IMR-90 (cell line): Measurements from ENCODE around the gene DPP8. TPM values are rescaled to one million over a fixed set of nuclear protein-coding genes. Genes with fewer than 3 reads are reported as not detected.
"Not testable (repeated sequence)": the region's sequence is repeated elsewhere in the genome, so short reads cannot be mapped to it uniquely, and the experiment has no call there.

Experiments used
- ATAC-seq: fragments of 200-7000 bp; cut with Tn5 transposase; 2 replicates; pipeline ENCODE4 v1.9.1; 2020; ENCODE audit warnings: low read depth, mild to moderate bottlenecking, moderate library complexity
- BruUV-seq: library from RNA; stranded (reverse); fragments of 400-500 nt; replicated peaks from 2 replicates; lab custom pipeline; 2021; lab: Mats Ljungman, UMichigan
- CTCF ChIA-PET: fragments of 300-600 bp; formaldehyde crosslinking; extraction: SDS; loops from one replicate; lab custom pipeline; 2021; ENCODE audit warnings: antibody characterized with exemption; lab: Yijun Ruan, JAX
- POLR2A ChIA-PET: fragments of 300-600 bp; sonication (Branson Sonifier 250); formaldehyde crosslinking; loops from one replicate; lab custom pipeline; 2022; ENCODE audit warnings: antibody characterized with exemption; ENCODE audit not compliant: unreplicated experiment; lab: Charles Lee
- DNase-seq: peaks from one replicate; pipeline ENCODE4 v3.0.0; 2013
- H2AFZ ChIP-seq: replicated peaks from 2 replicates; pipeline ENCODE3; 2013; ENCODE audit warnings: low read length, mild to moderate bottlenecking; ENCODE audit not compliant: poor library complexity
- H2AK5ac ChIP-seq: 2 replicates; pipeline ENCODE4 v1.6.1; 2013; ENCODE audit warnings: low read depth, low read length, inconsistent platforms
- H2AK9ac ChIP-seq: replicated peaks from 2 replicates; pipeline ENCODE3; 2013; ENCODE audit warnings: mild to moderate bottlenecking, low read depth, low read length, moderate library complexity; ENCODE audit not compliant: poor library complexity
- H2BK120ac ChIP-seq: 2 replicates; pipeline ENCODE4 v1.6.1; 2013; ENCODE audit warnings: low read depth, low read length, inconsistent platforms
- H2BK15ac ChIP-seq: 3 replicates; pipeline ENCODE4 v1.6.1; 2013; ENCODE audit warnings: low read depth, low read length, inconsistent platforms
- H2BK20ac ChIP-seq: 2 replicates; pipeline ENCODE4 v1.6.1; 2013; ENCODE audit warnings: low read depth, mild to moderate bottlenecking, inconsistent platforms, low read length, moderate library complexity
- H2BK5ac ChIP-seq: 2 replicates; pipeline ENCODE4 v1.6.1; 2013; ENCODE audit warnings: mild to moderate bottlenecking, low read depth, low read length, inconsistent platforms; ENCODE audit not compliant: poor library complexity, severe bottlenecking
- H3K14ac ChIP-seq: replicated peaks from 2 replicates; pipeline ENCODE4 v1.6.1; 2013; ENCODE audit warnings: low read depth, low read length, inconsistent platforms
- H3K18ac ChIP-seq: 2 replicates; pipeline ENCODE4 v1.6.1; 2013; ENCODE audit warnings: low read depth, low read length, control low read depth
- H3K23ac ChIP-seq: 2 replicates; pipeline ENCODE4 v1.6.1; 2013; ENCODE audit warnings: low read depth, low read length, inconsistent platforms
- H3K27ac ChIP-seq: 2 replicates; pipeline ENCODE4 v1.5.1; 2013; ENCODE audit warnings: mild to moderate bottlenecking, control low read depth, low read length; ENCODE audit not compliant: insufficient read depth
- H3K27me3 ChIP-seq: 2 replicates; pipeline ENCODE4 v1.6.1; 2013; ENCODE audit warnings: low read length; ENCODE audit not compliant: control insufficient read depth, insufficient read depth
- H3K36me3 ChIP-seq: 2 replicates; pipeline ENCODE4 v1.6.1; 2013; ENCODE audit warnings: low read length, mixed read lengths; ENCODE audit not compliant: control insufficient read depth, insufficient read depth
- H3K4ac ChIP-seq: 2 replicates; pipeline ENCODE4 v1.6.1; 2013; ENCODE audit warnings: low read depth, low read length, inconsistent platforms
- H3K4me1 ChIP-seq: 2 replicates; pipeline ENCODE4 v1.6.1; 2013; ENCODE audit warnings: low read length, mixed read lengths; ENCODE audit not compliant: control insufficient read depth, insufficient read depth
- H3K4me2 ChIP-seq: 2 replicates; pipeline ENCODE4 v1.6.1; 2013; ENCODE audit warnings: low read depth, mild to moderate bottlenecking, control low read depth, low read length, moderate library complexity
- H3K4me3 ChIP-seq: 2 replicates; pipeline ENCODE4 v1.5.1; 2013; ENCODE audit warnings: low read depth, mild to moderate bottlenecking, control low read depth, low read length, moderate library complexity; ENCODE audit not compliant: insufficient read depth
- H3K56ac ChIP-seq: 2 replicates; pipeline ENCODE4 v1.6.1; 2013; ENCODE audit warnings: low read length, inconsistent platforms; ENCODE audit not compliant: insufficient read depth; ENCODE audit errors: extremely low read depth
- H3K79me1 ChIP-seq, 2 experiments: 2 replicates each; pipeline ENCODE4 v1.6.1; 2013; ENCODE audit warnings: low read length in 2 of 2, inconsistent platforms in 1 of 2, low read depth in 1 of 2
- H3K9ac ChIP-seq: 2 replicates; pipeline ENCODE4 v1.6.1; 2013; ENCODE audit warnings: low read depth, low read length, control low read depth
- H3K9me1 ChIP-seq: 2 replicates; pipeline ENCODE4 v1.6.1; 2013; ENCODE audit warnings: low read length, inconsistent platforms; ENCODE audit not compliant: insufficient read depth
- H3K9me3 ChIP-seq: 2 replicates; pipeline ENCODE4 v1.6.1; 2013; ENCODE audit warnings: low read length; ENCODE audit not compliant: control insufficient read depth, insufficient read depth
- H4K20me1 ChIP-seq: 2 replicates; pipeline ENCODE4 v1.6.1; 2013; ENCODE audit warnings: low read length, inconsistent platforms; ENCODE audit not compliant: insufficient read depth
- H4K5ac ChIP-seq: 2 replicates; pipeline ENCODE4 v1.6.1; 2013; ENCODE audit warnings: mild to moderate bottlenecking, low read depth, low read length, control low read depth
- H4K8ac ChIP-seq, 2 experiments: 2 replicates each; pipeline ENCODE4 v1.6.1; 2013; ENCODE audit warnings: low read depth in 2 of 2, low read length in 2 of 2, control low read depth in 1 of 2, inconsistent platforms in 1 of 2
- H4K91ac ChIP-seq: 2 replicates; pipeline ENCODE4 v1.6.1; 2013; ENCODE audit warnings: low read depth, low read length, inconsistent platforms; ENCODE audit not compliant: insufficient read depth
- CTCF ChIP-seq: conservative IDR thresholded peaks from 2 replicates; pipeline ENCODE4 v1.5.1; 2012; ENCODE audit warnings: mild to moderate bottlenecking, low read depth, low read length, improper control_type of control experiment
- MAZ ChIP-seq: IDR thresholded peaks from 2 replicates; pipeline ENCODE4 v1.6.1; 2012; ENCODE audit warnings: low read depth, mild to moderate bottlenecking, low read length, improper control_type of control experiment, moderate library complexity, borderline replicate concordance
- NFE2L2 ChIP-seq: fragments of 150-350 bp; IDR thresholded peaks from 2 replicates; pipeline ENCODE4 v1.6.1; 2016; ENCODE audit warnings: low read depth, mild to moderate bottlenecking, low read length
- USF2 ChIP-seq: fragments of 150-350 bp; IDR thresholded peaks from 2 replicates; pipeline ENCODE4 v1.6.1; 2017; ENCODE audit warnings: mild to moderate bottlenecking, antibody characterized with exemption, low read length, low read depth
- WGBS, 2 experiments: methylation state at CpG; one replicate each; pipeline versions ENCODE4 v1.1.5 to v1.1.7; 2013; ENCODE audit warnings: missing lambda C conversion rate in 2 of 2; ENCODE audit not compliant: insufficient read length in 1 of 2; ENCODE audit errors: extremely low coverage in 2 of 2; 5-methylcytosine and 5-hydroxymethylcytosine counted together
- dilution Hi-C: fragments of 300-500 bp; cut with HindIII; formaldehyde crosslinking; loops from one replicate; pipeline ENCODE4 v1.14.3; 2018; ENCODE audit warnings: low sequenced_read_pairs; ENCODE audit not compliant: unreplicated experiment
- in situ Hi-C: fragments of 300-500 bp; cut with MboI; formaldehyde crosslinking; loops from 3 replicates; pipeline ENCODE4 v1.14.3; 2019; ENCODE audit warnings: low sequenced_read_pairs, inconsistent platforms, mixed read lengths
- intact Hi-C: fragments of 100-400 bp; cut with micrococcal nuclease; formaldehyde crosslinking; loops from 2 replicates; pipeline ENCODE4 v1.10.0; 2022
- polyA plus RNA-seq, 3 experiments: library from polyadenylated mRNA; depleted of rRNA; stranded (reverse); fragments of >200 nt; gene quantifications; 2 replicates each; pipeline ENCODE4 v1.2.3, GENCODE V29; 2012; ENCODE audit warnings: low replicate concordance in 1 of 3
- total RNA-seq: library from RNA; depleted of rRNA; stranded (reverse); fragments of >200 nt; gene quantifications from 2 replicates; pipeline ENCODE4 v1.2.3, GENCODE V29; 2012

Gene DPP8
- total and polyA plus RNA-seq, 2 of the 4 experiments (the other 2 are of a cell fraction): 10.7 to 29.4 TPM

GRCh38 chr15:65460741-65461347 lies 56.6 kb downstream of the DPP8 start:
- H4K5ac ChIP-seq: no peak overlapping the region
- no peak overlapping the region for H3K4ac ChIP-seq
- no peak overlapping the region for H3K4me2 ChIP-seq
- no peak overlapping the region for H2BK20ac ChIP-seq
- H4K8ac ChIP-seq: no peak overlapping the region
- H2BK5ac ChIP-seq: no peak overlapping the region
- ATAC-seq: no peak
- in situ Hi-C loops: no loop called here
- no peak overlapping the region for H3K56ac ChIP-seq
- no peak overlapping the region for H3K18ac ChIP-seq
- H3K23ac ChIP-seq: no peak overlapping the region
- dilution Hi-C loops: no loop called here
- H3K14ac ChIP-seq: no peak overlapping the region
- WGBS, 2 experiments: 58% methylated on average over 2 of the region's 5 CpGs; no CpG with 5 or more reads in 1 of the 2 experiments
- 0 out of 2 replicates have a peak, but pooled peaks cover 2% of the 10 kb centered on the region for H3K9me1 ChIP-seq
- H3K79me1 ChIP-seq: peaks cover 7 to 17% of the 10 kb centered on the region in 2 experiments; a peak in 2 of 4 replicates
- H3K4me3 ChIP-seq: no peak overlapping the region
- no peak overlapping the region for H2BK120ac ChIP-seq
- no peak overlapping the region for H2AFZ ChIP-seq
- CTCF ChIA-PET: no interaction called here
- no peaks in the 10 kb centered on the region for H3K9me3 ChIP-seq
- H2BK15ac ChIP-seq: no peak overlapping the region
- no peaks in the 10 kb centered on the region for H3K4me1 ChIP-seq
- H3K27ac ChIP-seq: no peak overlapping the region
- peaks cover 40% of the 10 kb centered on the region for H3K36me3 ChIP-seq
- no peak overlapping the region for H3K9ac ChIP-seq
- BruUV-seq: no TSS peak
- no peak overlapping the region for H4K91ac ChIP-seq
- H3K27me3 ChIP-seq: no peaks in the 10 kb centered on the region
- no peak overlapping the region for H2AK9ac ChIP-seq
- DNase-seq: peak; percentile 33
- intact Hi-C loops: no loop called here
- POLR2A ChIA-PET: interaction anchor here (0.6 kb wide), 1 partner anchor 15 kb away, joined by 7 read pairs; no protein-coding TSS in a partner anchor
- H4K20me1 ChIP-seq: peaks cover 3% of the 10 kb centered on the region; the same call in 1 of the 2 replicates
- TF ChIP-seq MAZ: no peak
- TF ChIP-seq USF2: no peak
- TF ChIP-seq CTCF: no peak
- no peak for TF ChIP-seq NFE2L2
- H2AK5ac ChIP-seq: no peak overlapping the region

GRCh38 chr15:65455256-65455655 lies 62.2 kb downstream of the DPP8 start:
- BruUV-seq, intact Hi-C loops, H3K27ac ChIP-seq, dilution Hi-C loops, H2BK20ac ChIP-seq, H2AK5ac ChIP-seq, H2BK15ac ChIP-seq, H4K91ac ChIP-seq, CTCF ChIA-PET, ATAC-seq, H3K4ac ChIP-seq, H3K9me1 ChIP-seq, H3K4me2 ChIP-seq, H3K56ac ChIP-seq, H3K4me3 ChIP-seq, H2BK5ac ChIP-seq, H2AK9ac ChIP-seq, H3K23ac ChIP-seq, H3K9ac ChIP-seq, in situ Hi-C loops, H4K5ac ChIP-seq, H3K27me3 ChIP-seq, H4K20me1 ChIP-seq, H2AFZ ChIP-seq, H3K18ac ChIP-seq, POLR2A ChIA-PET, DNase-seq, H2BK120ac ChIP-seq, H3K9me3 ChIP-seq, H3K4me1 ChIP-seq, H3K14ac ChIP-seq, H4K8ac ChIP-seq: not testable (repeated sequence)
- peaks cover 12 to 15% of the 10 kb centered on the region in 2 experiments; a peak in 2 of 4 replicates for H3K79me1 ChIP-seq
- peaks cover 39% of the 10 kb centered on the region for H3K36me3 ChIP-seq
- no CpG with 5 or more reads among the region's 4 CpGs for WGBS, 2 experiments
